Fibroblast of lung (primary cell): ENCODE measurements around the gene UTP25. TPM values are rescaled to one million over a fixed set of nuclear protein-coding genes. Genes with fewer than 3 reads are reported as not detected.
"Not testable (repeated sequence)": the region's sequence is repeated elsewhere in the genome, so short reads cannot be mapped to it uniquely, and the experiment has no call there.

Experiments
- DNase-seq, 2 donors: peaks; one replicate each; pipeline versions ENCODE4 v3.0.0 to v3.0.0-alpha.2; 2010; ENCODE audit warnings: low read depth in 2 of 2
- H2AFZ ChIP-seq: 2 replicates; pipeline ENCODE4 v1.5.1; 2012; ENCODE audit warnings: low read length, control low read depth, inconsistent platforms
- H3K27ac ChIP-seq: 2 replicates; pipeline ENCODE4 v1.5.1; 2011; ENCODE audit warnings: low read length, control low read depth; ENCODE audit not compliant: insufficient read depth
- H3K27me3 ChIP-seq: 2 replicates; pipeline ENCODE4 v1.5.1; 2011; ENCODE audit warnings: mild to moderate bottlenecking, low read length; ENCODE audit not compliant: control insufficient read depth, insufficient read depth
- H3K36me3 ChIP-seq: 2 replicates; pipeline ENCODE4 v1.5.1; 2011; ENCODE audit warnings: low read length; ENCODE audit not compliant: control insufficient read depth, insufficient read depth
- H3K4me1 ChIP-seq: 2 replicates; pipeline ENCODE4 v1.5.1; 2011; ENCODE audit warnings: low read length; ENCODE audit not compliant: control insufficient read depth, insufficient read depth; ENCODE audit errors: extremely low read depth
- H3K4me2 ChIP-seq: 2 replicates; pipeline ENCODE4 v1.5.1; 2011; ENCODE audit warnings: low read length, control low read depth; ENCODE audit not compliant: insufficient read depth; ENCODE audit errors: extremely low read depth
- H3K4me3 ChIP-seq, 4 experiments: fragments of 200-600 bp in 1 of 4; sonication (generic) in 1 of 4; replicated peaks in 1 of 4; 2 replicates each; pipeline ENCODE4 v1.5.1; 2011 to 2016; ENCODE audit warnings: low read length in 4 of 4, low read depth in 3 of 4, mild to moderate bottlenecking in 3 of 4, control low read depth in 2 of 4, inconsistent platforms in 1 of 4, mixed read lengths in 1 of 4; ENCODE audit not compliant: insufficient read depth in 1 of 4; ENCODE audit errors: control extremely low read depth in 1 of 4
- H3K79me2 ChIP-seq: 2 replicates; pipeline ENCODE4 v1.5.1; 2012; ENCODE audit warnings: mild to moderate bottlenecking, low read length, inconsistent platforms; ENCODE audit not compliant: control insufficient read depth, insufficient read depth
- H3K9ac ChIP-seq: 2 replicates; pipeline ENCODE4 v1.5.1; 2011; ENCODE audit warnings: mild to moderate bottlenecking, low read length, control low read depth; ENCODE audit not compliant: insufficient read depth
- H3K9me3 ChIP-seq: 2 replicates; pipeline ENCODE4 v1.5.1; 2012; ENCODE audit warnings: low read depth, low read length; ENCODE audit not compliant: control insufficient read depth, insufficient read depth
- H4K20me1 ChIP-seq: 2 replicates; pipeline ENCODE4 v1.5.1; 2011; ENCODE audit warnings: low read length; ENCODE audit not compliant: control insufficient read depth, insufficient read depth; ENCODE audit errors: extremely low read depth
- EZH2 ChIP-seq: IDR thresholded peaks from 2 replicates; pipeline ENCODE4 v1.5.1; 2012; ENCODE audit warnings: low read length, control low read depth, mild to moderate bottlenecking; ENCODE audit errors: missing control alignments
- polyA plus RNA-seq, 2 donors: library from polyadenylated mRNA; depleted of rRNA in 1 of 2; stranded (reverse) in 1 of 2; unstranded in 1 of 2; fragments of >200 nt; gene quantifications; 2 replicates each; pipeline ENCODE4 v1.2.1, GENCODE V29; 2011 to 2012; ENCODE audit warnings: missing spikeins in 1 of 2
- total RNA-seq: library from RNA; depleted of rRNA; stranded (reverse); fragments of >200 nt; gene quantifications from 2 replicates; pipeline ENCODE4 v1.2.1, GENCODE V29; 2014
- TF ChIP-seq, protein P1 (sequence below), 2 donors: IDR thresholded peaks in 1 of 2; conservative IDR thresholded peaks in 1 of 2; 1 replicate in 1 of 2; 2 replicates in 1 of 2; pipeline ENCODE4 v1.5.1; 2011 to 2012; ENCODE audit warnings: low read length in 2 of 2, control low read depth in 1 of 2, inconsistent platforms in 1 of 2, low read depth in 1 of 2, mild to moderate bottlenecking in 1 of 2

UTP25 gene
- total and polyA plus RNA-seq, 2 donors (not counting 1 experiment from before 2014, with no cell fraction given) = 10.4 to 12.3 TPM

DNA sequence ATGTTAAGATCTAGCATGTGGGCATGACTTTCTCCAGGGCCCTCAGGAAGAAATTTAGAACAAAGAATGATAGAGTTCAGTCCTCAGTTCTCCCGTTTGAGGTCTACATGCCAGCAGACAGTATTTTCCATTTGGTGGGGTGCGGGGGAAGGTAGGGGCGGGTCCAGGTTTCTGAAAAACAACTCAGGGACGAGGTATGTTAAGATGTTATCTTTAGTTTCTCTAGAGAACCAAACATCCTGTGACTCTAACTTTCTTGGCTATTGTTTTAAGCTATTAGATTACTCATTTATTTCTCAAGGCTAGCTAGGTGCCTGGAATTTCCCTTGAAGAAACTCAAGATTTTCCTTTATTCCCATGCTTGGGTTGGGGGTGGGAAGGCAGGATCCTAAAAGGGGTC is 67.9 kb downstream of the UTP25 start:
- peak; percentile 14 to 95 for DNase-seq
- H3K9me3 ChIP-seq = no peaks in the 10 kb centered on the region
- no peak overlapping the region for H3K4me2 ChIP-seq
- no peak overlapping the region for H3K27ac ChIP-seq
- no peaks in the 10 kb centered on the region for H3K27me3 ChIP-seq
- H3K4me1 ChIP-seq = peaks cover 1% of the 10 kb centered on the region
- H3K9ac ChIP-seq = no peak overlapping the region
- no peaks in the 10 kb centered on the region for H4K20me1 ChIP-seq
- TF ChIP-seq, protein P1, sequence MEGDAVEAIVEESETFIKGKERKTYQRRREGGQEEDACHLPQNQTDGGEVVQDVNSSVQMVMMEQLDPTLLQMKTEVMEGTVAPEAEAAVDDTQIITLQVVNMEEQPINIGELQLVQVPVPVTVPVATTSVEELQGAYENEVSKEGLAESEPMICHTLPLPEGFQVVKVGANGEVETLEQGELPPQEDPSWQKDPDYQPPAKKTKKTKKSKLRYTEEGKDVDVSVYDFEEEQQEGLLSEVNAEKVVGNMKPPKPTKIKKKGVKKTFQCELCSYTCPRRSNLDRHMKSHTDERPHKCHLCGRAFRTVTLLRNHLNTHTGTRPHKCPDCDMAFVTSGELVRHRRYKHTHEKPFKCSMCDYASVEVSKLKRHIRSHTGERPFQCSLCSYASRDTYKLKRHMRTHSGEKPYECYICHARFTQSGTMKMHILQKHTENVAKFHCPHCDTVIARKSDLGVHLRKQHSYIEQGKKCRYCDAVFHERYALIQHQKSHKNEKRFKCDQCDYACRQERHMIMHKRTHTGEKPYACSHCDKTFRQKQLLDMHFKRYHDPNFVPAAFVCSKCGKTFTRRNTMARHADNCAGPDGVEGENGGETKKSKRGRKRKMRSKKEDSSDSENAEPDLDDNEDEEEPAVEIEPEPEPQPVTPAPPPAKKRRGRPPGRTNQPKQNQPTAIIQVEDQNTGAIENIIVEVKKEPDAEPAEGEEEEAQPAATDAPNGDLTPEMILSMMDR (conservative IDR thresholded peaks at IDR 0.05 in 1 of 2, IDR thresholded peaks at IDR 0.05 in 1 of 2; ENCODE audit: low read depth in 1 of 2, low read length in 2 of 2) = no peak
- no peak for TF ChIP-seq EZH2
- no peak overlapping the region for H2AFZ ChIP-seq
- no peak overlapping the region for H3K4me3 ChIP-seq
- no peaks in the 10 kb centered on the region for H3K79me2 ChIP-seq
- H3K36me3 ChIP-seq = no peaks in the 10 kb centered on the region

DNA sequence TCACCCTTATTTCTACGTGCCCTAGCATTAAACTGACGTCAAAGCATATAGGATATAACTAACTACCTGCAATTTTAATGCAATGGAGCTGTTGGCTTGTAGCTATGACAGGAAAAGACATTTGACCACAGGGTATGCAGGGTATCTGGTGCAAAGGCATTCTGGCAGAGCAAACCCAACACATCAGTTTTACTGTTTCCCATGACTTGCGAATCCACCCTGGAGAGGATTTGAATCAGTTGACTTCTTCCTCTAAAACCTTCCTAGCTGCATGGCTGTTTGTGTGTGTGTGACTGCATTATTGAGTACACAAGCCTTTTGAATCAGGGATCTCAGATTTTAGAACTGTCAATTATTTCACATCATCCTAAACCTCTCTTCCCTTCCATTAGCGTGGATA is 68.6 kb downstream of the UTP25 start:
- no peaks in the 10 kb centered on the region for H3K27me3 ChIP-seq
- H3K9ac ChIP-seq = no peak overlapping the region
- no peak overlapping the region for H3K4me2 ChIP-seq
- H3K4me3 ChIP-seq = no peak overlapping the region
- H3K27ac ChIP-seq = no peak overlapping the region
- DNase-seq = peak in 1 of 2 donors; percentile 74
- no peaks in the 10 kb centered on the region for H3K4me1 ChIP-seq
- TF ChIP-seq, protein P1 (conservative IDR thresholded peaks at IDR 0.05 in 1 of 2, IDR thresholded peaks at IDR 0.05 in 1 of 2; ENCODE audit: low read depth in 1 of 2, low read length in 2 of 2) = no peak
- no peak for TF ChIP-seq EZH2
- H2AFZ ChIP-seq = no peak overlapping the region
- H3K36me3 ChIP-seq = no peaks in the 10 kb centered on the region
- H3K9me3 ChIP-seq = no peaks in the 10 kb centered on the region
- no peaks in the 10 kb centered on the region for H3K79me2 ChIP-seq
- H4K20me1 ChIP-seq = no peaks in the 10 kb centered on the region

DNA sequence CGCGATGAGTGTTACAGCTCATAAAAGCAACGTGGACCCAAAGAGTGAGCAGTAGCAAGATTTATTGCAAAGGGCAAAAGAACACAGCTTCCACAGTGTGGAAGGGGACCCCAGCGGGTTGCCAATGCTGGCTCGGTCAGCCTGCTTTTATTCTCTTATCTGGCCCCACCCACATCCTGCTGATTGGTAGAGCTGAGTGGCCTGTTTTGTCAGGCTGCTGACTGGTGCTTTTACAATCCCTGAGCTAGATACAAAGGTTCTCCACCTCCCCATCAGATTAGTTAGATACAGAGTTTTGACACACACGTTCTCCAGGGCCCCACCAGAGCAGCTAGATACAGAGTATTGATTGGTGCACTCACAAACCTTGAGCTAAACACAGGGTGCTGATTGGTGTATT is 70.5 kb downstream of the UTP25 start:
- not testable (repeated sequence) for H3K4me1 ChIP-seq, H3K9ac ChIP-seq, H3K79me2 ChIP-seq, H3K27ac ChIP-seq, H3K4me3 ChIP-seq, H3K36me3 ChIP-seq, H3K4me2 ChIP-seq, H3K27me3 ChIP-seq, DNase-seq, H2AFZ ChIP-seq, H4K20me1 ChIP-seq, H3K9me3 ChIP-seq

DNA sequence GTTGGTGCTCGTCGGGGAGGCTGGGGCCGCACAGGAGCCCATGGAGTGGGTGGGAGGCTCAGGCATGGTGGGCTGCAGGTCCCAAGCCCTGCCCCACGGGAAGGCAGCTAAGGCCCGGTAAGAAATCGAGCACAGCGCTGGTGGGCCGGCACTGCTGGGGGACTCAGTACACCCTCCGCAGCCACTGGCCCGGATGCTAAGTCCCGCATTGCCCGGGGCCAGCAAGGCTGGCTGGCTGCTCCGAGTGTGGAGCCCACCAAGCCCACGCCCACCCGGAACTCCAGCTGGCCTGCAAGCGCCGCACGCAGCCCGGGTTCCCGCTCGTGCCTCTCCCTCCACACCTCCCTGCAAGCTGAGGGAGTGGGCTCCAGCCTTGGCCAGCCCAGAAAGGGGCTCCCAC is 71.1 kb downstream of the UTP25 start:
- H3K9me3 ChIP-seq, H3K4me3 ChIP-seq, H3K4me2 ChIP-seq, H3K36me3 ChIP-seq, H3K27me3 ChIP-seq, DNase-seq, H3K79me2 ChIP-seq, H3K27ac ChIP-seq, H4K20me1 ChIP-seq, H3K9ac ChIP-seq, H3K4me1 ChIP-seq, H2AFZ ChIP-seq: not testable (repeated sequence)
